Gastrocnemius medialis (tissue), 4 donors: ENCODE results near the gene UAP1L1.

ENCODE experiments used
- POLR2A ChIP-seq, 2 donors: fragments of 450-650 bp; IDR thresholded peaks; one replicate each; pipeline ENCODE4 v1.6.1; 2017; ENCODE audit warnings: antibody characterized with exemption in 2 of 2, mild to moderate bottlenecking in 2 of 2, moderate library complexity in 2 of 2
- TF ChIP-seq, protein P1 (sequence below), 5 experiments: fragments of 450-650 bp in 3 of 5; fragments of 200-600 bp in 2 of 5; sonication (generic) in 2 of 5; IDR thresholded peaks in 4 of 5; conservative IDR thresholded peaks in 1 of 5; 1 replicate in 4 of 5; 2 replicates in 1 of 5; pipeline ENCODE4 v1.5.1; 2016 to 2019; ENCODE audit warnings: antibody characterized with exemption in 5 of 5, mild to moderate bottlenecking in 3 of 5, moderate library complexity in 3 of 5

DNA sequence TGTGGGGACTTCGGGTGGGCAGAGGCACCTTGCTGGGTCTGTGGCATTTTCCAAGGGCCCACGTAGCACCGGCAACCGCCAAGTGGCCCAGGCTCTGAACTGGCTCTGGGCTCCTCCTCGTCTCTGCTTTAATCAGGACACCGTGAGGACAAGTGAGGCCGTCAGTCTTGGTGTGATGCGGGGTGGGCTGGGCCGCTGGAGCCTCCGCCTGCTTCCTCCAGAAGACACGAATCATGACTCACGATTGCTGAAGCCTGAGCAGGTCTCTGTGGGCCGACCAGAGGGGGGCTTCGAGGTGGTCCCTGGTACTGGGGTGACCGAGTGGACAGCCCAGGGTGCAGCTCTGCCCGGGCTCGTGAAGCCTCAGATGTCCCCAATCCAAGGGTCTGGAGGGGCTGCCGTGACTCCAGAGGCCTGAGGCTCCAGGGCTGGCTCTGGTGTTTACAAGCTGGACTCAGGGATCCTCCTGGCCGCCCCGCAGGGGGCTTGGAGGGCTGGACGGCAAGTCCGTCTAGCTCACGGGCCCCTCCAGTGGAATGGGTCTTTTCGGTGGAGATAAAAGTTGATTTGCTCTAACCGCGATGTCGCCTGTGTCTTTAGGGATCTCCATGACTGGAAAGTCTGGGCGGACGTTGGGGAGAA is 31.4 kb downstream of the UAP1L1 start:
- TF ChIP-seq, protein P1, sequence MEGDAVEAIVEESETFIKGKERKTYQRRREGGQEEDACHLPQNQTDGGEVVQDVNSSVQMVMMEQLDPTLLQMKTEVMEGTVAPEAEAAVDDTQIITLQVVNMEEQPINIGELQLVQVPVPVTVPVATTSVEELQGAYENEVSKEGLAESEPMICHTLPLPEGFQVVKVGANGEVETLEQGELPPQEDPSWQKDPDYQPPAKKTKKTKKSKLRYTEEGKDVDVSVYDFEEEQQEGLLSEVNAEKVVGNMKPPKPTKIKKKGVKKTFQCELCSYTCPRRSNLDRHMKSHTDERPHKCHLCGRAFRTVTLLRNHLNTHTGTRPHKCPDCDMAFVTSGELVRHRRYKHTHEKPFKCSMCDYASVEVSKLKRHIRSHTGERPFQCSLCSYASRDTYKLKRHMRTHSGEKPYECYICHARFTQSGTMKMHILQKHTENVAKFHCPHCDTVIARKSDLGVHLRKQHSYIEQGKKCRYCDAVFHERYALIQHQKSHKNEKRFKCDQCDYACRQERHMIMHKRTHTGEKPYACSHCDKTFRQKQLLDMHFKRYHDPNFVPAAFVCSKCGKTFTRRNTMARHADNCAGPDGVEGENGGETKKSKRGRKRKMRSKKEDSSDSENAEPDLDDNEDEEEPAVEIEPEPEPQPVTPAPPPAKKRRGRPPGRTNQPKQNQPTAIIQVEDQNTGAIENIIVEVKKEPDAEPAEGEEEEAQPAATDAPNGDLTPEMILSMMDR (IDR thresholded peaks at IDR 0.05 in 4 of 5, conservative IDR thresholded peaks at IDR 0.05 in 1 of 5): no peak
- TF ChIP-seq POLR2A (IDR thresholded peaks at IDR 0.05): no peak
